Measurements from ENCODE around the gene CNTNAP2. TPM values are rescaled to one million over a fixed set of nuclear protein-coding genes. Genes with fewer than 3 reads are reported as not detected.

Gene CNTNAP2
- total and polyA plus RNA-seq, 12 donors, result 0.07 to 0.77 (median 0.24) TPM

GRCh38 chr7:148118371-148118770 lies 2001.8 kb downstream of the CNTNAP2 start:
- no peaks in the 10 kb centered on the region for H3K4me1 ChIP-seq
- H3K27me3 ChIP-seq, result peaks cover 0 to 17% (median 7%) of the 10 kb centered on the region in 7 donors

GRCh38 chr7:148121401-148121800 lies 2004.8 kb downstream of the CNTNAP2 start:
- 68% methylated on average over 4 of the region's 4 CpGs for WGBS, 2 donors
- Histone ChIP-seq H3K4me1 (no peaks in the 10 kb centered on the region), H3K27ac (no peak overlapping the region), H3K36me3 (no peaks in the 10 kb centered on the region), H3K9me3 (no peaks in the 10 kb centered on the region), H3K27me3 (peaks cover 0 to 12% (median 4%) of the 10 kb centered on the region in 7 donors), H3K4me3 (no peak overlapping the region)
- DNase-seq, result no peak
- intact Hi-C loops (cut with DNase I), result no loop called here
- TF ChIP-seq CTCF (IDR thresholded peaks at IDR 0.05), result no peak
- no peak for ATAC-seq

More at GRCh38 chr7:148118371-148118770, 2001.8 kb downstream of the CNTNAP2 start:
- no peak overlapping the region for H3K27ac ChIP-seq
- TF ChIP-seq CTCF (IDR thresholded peaks at IDR 0.05), result no peak
- no peak overlapping the region for H3K4me3 ChIP-seq
- DNase-seq (no peak), ATAC-seq (no peak)
- WGBS, 2 donors, result 53 to 57% methylated on average over 5 of the region's 5 CpGs
- no peaks in the 10 kb centered on the region for H3K9me3 ChIP-seq
- intact Hi-C loops (cut with DNase I), result no loop called here
- H3K36me3 ChIP-seq, result no peaks in the 10 kb centered on the region

DNA sequence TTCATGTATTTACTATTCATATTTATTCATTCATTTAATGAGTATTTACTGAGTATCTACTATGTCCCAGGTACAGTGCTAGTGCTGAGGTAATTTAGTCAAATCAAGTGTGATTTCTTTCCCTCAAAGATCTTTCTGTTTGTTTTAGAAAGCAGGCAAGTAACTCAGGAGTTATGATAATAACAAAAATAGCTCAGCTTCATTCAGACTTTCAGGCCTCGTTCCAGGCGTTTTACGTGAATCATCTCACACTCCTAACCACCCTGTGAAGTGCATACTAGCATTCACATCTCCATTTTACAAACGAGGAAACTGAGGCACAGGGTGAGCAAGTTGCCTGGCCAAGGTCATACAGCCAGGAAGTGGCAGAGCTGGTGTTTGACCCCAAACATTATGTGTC lies 2005.2 kb downstream of the CNTNAP2 start:
- intact Hi-C loops (cut with DNase I), result no loop called here
- no peak overlapping the region for H3K27ac ChIP-seq
- no peaks in the 10 kb centered on the region for H3K4me1 ChIP-seq
- WGBS, 2 donors, result 45 to 61% methylated on average over 4 of the region's 4 CpGs
- peaks cover 0 to 12% (median 4%) of the 10 kb centered on the region in 7 donors for H3K27me3 ChIP-seq
- DNase-seq (no peak), ATAC-seq (no peak)
- no peak for TF ChIP-seq CTCF (IDR thresholded peaks at IDR 0.05)
- H3K9me3 ChIP-seq, result no peaks in the 10 kb centered on the region
- no peak overlapping the region for H3K4me3 ChIP-seq
- no peaks in the 10 kb centered on the region for H3K36me3 ChIP-seq

DNA sequence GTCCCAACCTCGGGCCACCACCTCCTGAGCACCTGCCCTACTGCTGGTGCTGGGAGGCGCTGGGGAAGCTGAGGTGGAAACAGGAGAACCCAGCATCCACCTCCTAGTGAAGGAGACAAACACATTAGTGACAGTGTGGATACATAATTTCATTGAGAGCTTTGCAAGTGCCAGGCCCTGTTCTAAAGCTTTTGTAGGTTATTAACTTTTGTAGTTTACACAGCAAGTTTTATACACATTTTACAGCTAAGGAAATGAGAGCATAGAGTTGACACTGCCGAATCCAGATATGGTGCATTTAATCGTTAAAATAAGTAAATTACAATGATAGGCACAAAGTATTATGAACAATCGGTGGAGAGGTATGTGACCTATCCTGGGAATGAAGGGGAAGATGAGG lies 2007.9 kb downstream of the CNTNAP2 start:
- H3K4me3 ChIP-seq, result no peak overlapping the region
- intact Hi-C loops (cut with DNase I), result no loop called here
- no peaks in the 10 kb centered on the region for H3K9me3 ChIP-seq
- no peak overlapping the region for H3K27ac ChIP-seq
- peaks cover 0 to 12% (median 4%) of the 10 kb centered on the region in 7 donors for H3K27me3 ChIP-seq
- no peak for ATAC-seq
- H3K4me1 ChIP-seq, result no peaks in the 10 kb centered on the region
- DNase-seq, result no peak
- WGBS, 2 donors, result 84 to 89% methylated on average over 5 of the region's 5 CpGs
- TF ChIP-seq CTCF (IDR thresholded peaks at IDR 0.05), result no peak
- no peaks in the 10 kb centered on the region for H3K36me3 ChIP-seq

Data from heart right ventricle (tissue), 16 donors.